ENCODE data around the gene OGFOD3. TPM values are rescaled to one million over a fixed set of nuclear protein-coding genes. Genes with fewer than 3 reads are reported as not detected.
"Not testable (repeated sequence)": the region's sequence is repeated elsewhere in the genome, so short reads cannot be mapped to it uniquely, and the experiment has no call there.

The OGFOD3 gene
- total RNA-seq, 1 donor: 25.3 TPM

DNA sequence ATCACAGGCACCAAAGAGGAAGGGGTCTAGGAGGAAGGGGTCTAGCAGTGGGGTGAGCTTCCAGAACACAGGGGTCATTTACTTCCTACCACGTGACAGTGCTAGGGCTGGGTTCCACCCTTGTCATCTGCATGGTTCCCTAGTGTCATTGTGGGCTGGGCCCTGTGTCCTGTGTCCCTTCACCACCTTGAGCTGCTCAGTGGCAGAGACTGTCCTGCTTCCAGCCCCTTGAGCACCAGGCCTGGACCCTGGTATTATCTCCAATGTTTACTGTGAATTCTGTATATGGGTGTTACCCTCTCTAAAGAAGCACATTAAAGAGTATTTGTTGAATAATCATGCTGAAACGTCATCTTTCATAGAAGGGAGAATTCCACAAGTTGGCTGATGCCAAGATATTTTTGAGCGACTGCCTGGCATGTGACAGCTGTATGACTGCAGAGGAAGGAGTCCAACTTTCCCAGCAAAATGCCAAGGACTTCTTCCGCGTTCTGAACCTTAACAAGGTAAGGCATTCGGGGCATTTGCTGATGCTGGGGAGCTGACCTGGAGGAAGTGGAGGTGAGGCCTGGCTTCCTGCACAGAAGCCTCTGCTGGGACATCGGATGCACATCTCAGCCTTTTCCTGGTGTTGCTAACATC lies 45.7 kb upstream of the OGFOD3 start:
- H2AFZ ChIP-seq (ENCODE audit: low read length): no peak overlapping the region
- peaks cover 39% of the 10 kb centered on the region for H3K36me3 ChIP-seq (ENCODE audit: insufficient read depth, low read length)
- no peak overlapping the region for H3K4me3 ChIP-seq (ENCODE audit: insufficient read depth, low read length)
- no peaks in the 10 kb centered on the region for H4K20me1 ChIP-seq (ENCODE audit: insufficient read depth, low read length)
- no peaks in the 10 kb centered on the region for H3K27me3 ChIP-seq (ENCODE audit: insufficient read depth, low read length)
- peak; percentile 67 for DNase-seq (ENCODE audit: insufficient read length, low spot score, missing footprints)
- TF ChIP-seq, protein P1, sequence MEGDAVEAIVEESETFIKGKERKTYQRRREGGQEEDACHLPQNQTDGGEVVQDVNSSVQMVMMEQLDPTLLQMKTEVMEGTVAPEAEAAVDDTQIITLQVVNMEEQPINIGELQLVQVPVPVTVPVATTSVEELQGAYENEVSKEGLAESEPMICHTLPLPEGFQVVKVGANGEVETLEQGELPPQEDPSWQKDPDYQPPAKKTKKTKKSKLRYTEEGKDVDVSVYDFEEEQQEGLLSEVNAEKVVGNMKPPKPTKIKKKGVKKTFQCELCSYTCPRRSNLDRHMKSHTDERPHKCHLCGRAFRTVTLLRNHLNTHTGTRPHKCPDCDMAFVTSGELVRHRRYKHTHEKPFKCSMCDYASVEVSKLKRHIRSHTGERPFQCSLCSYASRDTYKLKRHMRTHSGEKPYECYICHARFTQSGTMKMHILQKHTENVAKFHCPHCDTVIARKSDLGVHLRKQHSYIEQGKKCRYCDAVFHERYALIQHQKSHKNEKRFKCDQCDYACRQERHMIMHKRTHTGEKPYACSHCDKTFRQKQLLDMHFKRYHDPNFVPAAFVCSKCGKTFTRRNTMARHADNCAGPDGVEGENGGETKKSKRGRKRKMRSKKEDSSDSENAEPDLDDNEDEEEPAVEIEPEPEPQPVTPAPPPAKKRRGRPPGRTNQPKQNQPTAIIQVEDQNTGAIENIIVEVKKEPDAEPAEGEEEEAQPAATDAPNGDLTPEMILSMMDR (IDR thresholded peaks at IDR 0.05; ENCODE audit: extremely low read depth, low read depth, low read length): no peak
- peaks cover 4% of the 10 kb centered on the region for H3K4me1 ChIP-seq (ENCODE audit: insufficient read depth, low read length)
- no peaks in the 10 kb centered on the region for H3K9me3 ChIP-seq (ENCODE audit: low read depth, low read length)
- peaks cover 4% of the 10 kb centered on the region for H3K79me2 ChIP-seq (ENCODE audit: insufficient read depth, low read length)
- no peak overlapping the region for H3K27ac ChIP-seq (ENCODE audit: low read depth, low read length)
- no peak overlapping the region for H3K4me2 ChIP-seq (ENCODE audit: insufficient read depth, low read length)

DNA sequence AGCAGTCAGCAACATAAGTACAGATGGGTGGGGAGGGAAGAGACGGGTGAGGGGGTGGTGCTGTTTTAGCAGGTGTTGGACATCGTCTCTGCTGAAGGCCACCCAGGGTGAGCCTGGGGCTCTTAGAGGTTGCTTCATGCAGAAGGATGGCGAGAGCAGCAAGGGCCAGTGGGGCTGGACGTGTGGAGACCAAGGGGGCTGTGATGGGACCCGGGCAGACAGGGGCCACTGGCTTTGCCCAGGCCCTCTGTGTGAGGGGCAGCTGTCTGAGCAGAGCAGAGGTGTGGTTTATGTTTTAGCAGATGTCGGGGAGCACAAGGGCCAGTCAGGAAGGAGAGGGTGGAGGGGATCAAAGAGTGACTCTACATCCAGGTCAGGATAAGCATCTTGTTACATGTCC lies 45.0 kb upstream of the OGFOD3 start:
- Histone ChIP-seq H3K4me1 (ENCODE audit: insufficient read depth, low read length) (peaks cover 4% of the 10 kb centered on the region), H2AFZ (ENCODE audit: low read length) (no peak overlapping the region), H3K4me3 (ENCODE audit: insufficient read depth, low read length) (no peak overlapping the region), H3K27me3 (ENCODE audit: insufficient read depth, low read length) (no peaks in the 10 kb centered on the region), H3K36me3 (ENCODE audit: insufficient read depth, low read length) (peaks cover 34% of the 10 kb centered on the region), H3K27ac (ENCODE audit: low read depth, low read length) (no peak overlapping the region), H4K20me1 (ENCODE audit: insufficient read depth, low read length) (no peaks in the 10 kb centered on the region), H3K9me3 (ENCODE audit: low read depth, low read length) (no peaks in the 10 kb centered on the region), H3K79me2 (ENCODE audit: insufficient read depth, low read length) (peaks cover 7% of the 10 kb centered on the region), H3K4me2 (ENCODE audit: insufficient read depth, low read length) (no peak overlapping the region)
- TF ChIP-seq, protein P1 (IDR thresholded peaks at IDR 0.05; ENCODE audit: extremely low read depth, low read depth, low read length): no peak
- peak; percentile 4 for DNase-seq (ENCODE audit: insufficient read length, low spot score, missing footprints)

DNA sequence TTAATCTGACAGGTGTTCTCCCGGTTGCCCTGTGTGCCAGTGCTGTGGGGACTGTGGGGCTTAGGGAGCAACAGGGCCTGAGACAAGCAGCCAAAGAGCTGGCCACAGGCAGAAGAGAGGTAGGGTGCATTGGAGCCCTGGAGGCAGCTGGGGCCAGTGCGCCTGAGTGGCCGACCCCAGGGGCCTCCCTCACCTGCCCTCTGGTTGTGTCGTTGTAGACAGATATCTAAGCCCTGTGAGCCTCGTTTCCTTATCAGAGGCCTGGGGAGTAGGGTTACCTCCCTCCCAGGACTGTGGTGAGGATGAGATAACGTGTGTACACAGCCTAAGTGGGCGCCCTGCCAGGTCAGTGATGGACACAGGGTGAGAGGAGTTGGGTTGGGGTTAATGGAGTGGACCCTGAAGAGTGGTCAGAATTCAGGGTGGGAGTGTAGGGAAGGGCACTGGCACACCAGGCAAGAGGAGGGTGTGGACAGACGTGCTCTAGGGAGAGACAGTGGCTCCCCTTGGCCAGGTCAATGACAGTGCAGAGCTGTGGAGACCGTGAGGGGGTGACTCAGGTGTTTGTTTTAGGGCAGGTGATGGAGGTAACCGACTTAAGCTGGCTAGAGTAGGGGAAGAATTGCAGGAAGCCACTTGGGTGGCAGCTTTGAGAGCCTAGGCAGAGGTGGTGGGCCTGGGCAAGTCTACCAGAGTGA lies 43.6 kb upstream of the OGFOD3 start:
- H2AFZ ChIP-seq (ENCODE audit: low read length): no peak overlapping the region
- no peak overlapping the region for H3K4me2 ChIP-seq (ENCODE audit: insufficient read depth, low read length)
- peak; percentile 65 for DNase-seq (ENCODE audit: insufficient read length, low spot score, missing footprints)
- H3K9me3 ChIP-seq (ENCODE audit: low read depth, low read length): no peaks in the 10 kb centered on the region
- H3K27ac ChIP-seq (ENCODE audit: low read depth, low read length): no peak overlapping the region
- H3K4me1 ChIP-seq (ENCODE audit: insufficient read depth, low read length): peaks cover 12% of the 10 kb centered on the region
- H3K36me3 ChIP-seq (ENCODE audit: insufficient read depth, low read length): peaks cover 34% of the 10 kb centered on the region
- no peak overlapping the region for H3K4me3 ChIP-seq (ENCODE audit: insufficient read depth, low read length)
- H3K79me2 ChIP-seq (ENCODE audit: insufficient read depth, low read length): peaks cover 7% of the 10 kb centered on the region
- TF ChIP-seq, protein P1 (IDR thresholded peaks at IDR 0.05; ENCODE audit: extremely low read depth, low read depth, low read length): no peak
- no peaks in the 10 kb centered on the region for H4K20me1 ChIP-seq (ENCODE audit: insufficient read depth, low read length)
- no peaks in the 10 kb centered on the region for H3K27me3 ChIP-seq (ENCODE audit: insufficient read depth, low read length)

DNA sequence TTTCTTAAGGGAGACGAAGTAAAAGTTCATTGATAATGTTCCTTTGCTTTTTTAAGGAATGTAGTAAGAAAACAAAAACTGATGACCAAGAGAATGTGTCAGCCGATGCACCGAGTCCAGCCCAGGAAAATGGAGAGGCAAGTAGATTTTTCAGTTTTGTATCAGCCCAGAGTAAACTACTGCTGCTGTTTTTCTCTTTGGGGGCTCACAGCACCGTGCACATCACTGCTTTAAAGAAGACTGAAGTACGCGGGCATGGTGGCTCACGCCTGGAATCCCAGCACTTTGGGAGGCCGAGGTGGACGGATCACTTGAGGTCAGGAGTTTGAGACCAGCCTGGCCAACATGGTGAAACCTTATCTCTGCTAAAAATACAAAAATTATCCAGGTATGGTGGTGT lies 41.5 kb upstream of the OGFOD3 start:
- H3K27me3 ChIP-seq (ENCODE audit: insufficient read depth, low read length); H2AFZ ChIP-seq (ENCODE audit: low read length); H3K4me3 ChIP-seq (ENCODE audit: insufficient read depth, low read length); H4K20me1 ChIP-seq (ENCODE audit: insufficient read depth, low read length); H3K79me2 ChIP-seq (ENCODE audit: insufficient read depth, low read length); H3K9me3 ChIP-seq (ENCODE audit: low read depth, low read length); H3K27ac ChIP-seq (ENCODE audit: low read depth, low read length): not testable (repeated sequence)
- peak overlapping the region; percentile 97 for H3K4me2 ChIP-seq (ENCODE audit: insufficient read depth, low read length)
- peaks cover 25% of the 10 kb centered on the region for H3K36me3 ChIP-seq (ENCODE audit: insufficient read depth, low read length)
- DNase-seq (ENCODE audit: insufficient read length, low spot score, missing footprints): peak; percentile 75
- peaks cover 12% of the 10 kb centered on the region for H3K4me1 ChIP-seq (ENCODE audit: insufficient read depth, low read length)

Data from osteoblast (primary cell).